Gastroesophageal sphincter (tissue), 4 donors: ENCODE data around the gene CKAP4. TPM values are rescaled to one million over a fixed set of nuclear protein-coding genes. Genes with fewer than 3 reads are reported as not detected.

Experiments
- ATAC-seq: fragments of 150-250 bp; one replicate; pipeline ENCODE4 v1.9.1; 2016; ENCODE audit warnings: mild to moderate bottlenecking, moderate library complexity
- H3K27ac ChIP-seq, 4 donors: fragments of 200-600 bp; sonication (generic) in 3 of 4; 1 replicate in 3 of 4; 2 replicates in 1 of 4; pipeline ENCODE4 v1.5.1; 2016 to 2019
- H3K27me3 ChIP-seq: fragments of 200-600 bp; sonication (generic); one replicate; pipeline ENCODE4 v1.5.1; 2019
- H3K36me3 ChIP-seq, 2 donors: fragments of 200-600 bp; sonication (generic); one replicate each; pipeline ENCODE4 v1.5.1; 2019; ENCODE audit warnings: control low read depth in 1 of 2
- H3K4me1 ChIP-seq, 3 donors: fragments of 200-600 bp; sonication (generic); 1 replicate in 2 of 3; 2 replicates in 1 of 3; pipeline ENCODE4 v1.5.1; 2016 to 2019; ENCODE audit warnings: control low read depth in 2 of 3
- H3K4me3 ChIP-seq, 2 donors: fragments of 200-600 bp; sonication (generic); one replicate each; pipeline ENCODE4 v1.5.1; 2019; ENCODE audit warnings: mild to moderate bottlenecking in 1 of 2, moderate library complexity in 1 of 2
- H3K9me3 ChIP-seq, 3 donors: fragments of 200-600 bp; sonication (generic); one replicate each; pipeline ENCODE4 v1.5.1; 2017 to 2019; ENCODE audit warnings: control low read depth in 2 of 3
- CTCF ChIP-seq, 4 experiments: fragments of 200-600 bp in 2 of 4; fragments of 450-650 bp in 2 of 4; sonication (generic) in 1 of 4; IDR thresholded peaks; one replicate each; pipeline ENCODE4 v1.5.1; 2017 to 2019; ENCODE audit warnings: antibody characterized with exemption in 4 of 4, mild to moderate bottlenecking in 2 of 4, moderate library complexity in 2 of 4
- EP300 ChIP-seq: sonication (generic); formaldehyde crosslinking; IDR thresholded peaks from one replicate; pipeline ENCODE4 v1.6.1; 2017; ENCODE audit warnings: antibody characterized with exemption, mild to moderate bottlenecking
- POLR2A ChIP-seq, 2 donors: fragments of 450-650 bp; IDR thresholded peaks; one replicate each; pipeline ENCODE4 v1.6.1; 2017; ENCODE audit warnings: antibody characterized with exemption in 2 of 2, mild to moderate bottlenecking in 2 of 2, moderate library complexity in 1 of 2
- POLR2AphosphoS5 ChIP-seq: sonication (generic); formaldehyde crosslinking; IDR thresholded peaks from one replicate; pipeline ENCODE4 v1.6.1; 2017; ENCODE audit warnings: antibody characterized with exemption
- WGBS, 2 donors: methylation state at CpG; one replicate each; pipeline ENCODE4 v1.1.5; 2018; ENCODE audit warnings: low coverage in 1 of 2; 5-methylcytosine and 5-hydroxymethylcytosine counted together
- total RNA-seq, 4 donors: library from RNA; depleted of rRNA; stranded (reverse); fragments of >200 nt; gene quantifications; one replicate each; pipeline ENCODE4 v1.1.0, GENCODE V29; 2016

Gene CKAP4
- total RNA-seq, 4 donors from 2014 or later: 36.3 to 55.4 (median 42.9) TPM

- H3K27me3 ChIP-seq: no peaks in the 10 kb centered on the region
- peaks cover 0 to 6% (median 0%) of the 10 kb centered on the region in 3 donors for H3K4me1 ChIP-seq
- 27 to 67% methylated on average over 1 to 2 of the region's 4 CpGs for WGBS, 2 donors
- no peaks in the 10 kb centered on the region for H3K36me3 ChIP-seq
- H3K4me3 ChIP-seq: no peak overlapping the region
- no peak for ATAC-seq
- no peak overlapping the region for H3K27ac ChIP-seq
- TF ChIP-seq CTCF (IDR thresholded peaks at IDR 0.05): no peak
- no peak for TF ChIP-seq EP300
- no peak for TF ChIP-seq POLR2A (IDR thresholded peaks at IDR 0.05)
- no peak for TF ChIP-seq POLR2AphosphoS5
- H3K9me3 ChIP-seq: no peaks in the 10 kb centered on the region
Observed at GRCh38 chr12:106224355-106224706, 23.5 kb downstream of the CKAP4 start.

DNA sequence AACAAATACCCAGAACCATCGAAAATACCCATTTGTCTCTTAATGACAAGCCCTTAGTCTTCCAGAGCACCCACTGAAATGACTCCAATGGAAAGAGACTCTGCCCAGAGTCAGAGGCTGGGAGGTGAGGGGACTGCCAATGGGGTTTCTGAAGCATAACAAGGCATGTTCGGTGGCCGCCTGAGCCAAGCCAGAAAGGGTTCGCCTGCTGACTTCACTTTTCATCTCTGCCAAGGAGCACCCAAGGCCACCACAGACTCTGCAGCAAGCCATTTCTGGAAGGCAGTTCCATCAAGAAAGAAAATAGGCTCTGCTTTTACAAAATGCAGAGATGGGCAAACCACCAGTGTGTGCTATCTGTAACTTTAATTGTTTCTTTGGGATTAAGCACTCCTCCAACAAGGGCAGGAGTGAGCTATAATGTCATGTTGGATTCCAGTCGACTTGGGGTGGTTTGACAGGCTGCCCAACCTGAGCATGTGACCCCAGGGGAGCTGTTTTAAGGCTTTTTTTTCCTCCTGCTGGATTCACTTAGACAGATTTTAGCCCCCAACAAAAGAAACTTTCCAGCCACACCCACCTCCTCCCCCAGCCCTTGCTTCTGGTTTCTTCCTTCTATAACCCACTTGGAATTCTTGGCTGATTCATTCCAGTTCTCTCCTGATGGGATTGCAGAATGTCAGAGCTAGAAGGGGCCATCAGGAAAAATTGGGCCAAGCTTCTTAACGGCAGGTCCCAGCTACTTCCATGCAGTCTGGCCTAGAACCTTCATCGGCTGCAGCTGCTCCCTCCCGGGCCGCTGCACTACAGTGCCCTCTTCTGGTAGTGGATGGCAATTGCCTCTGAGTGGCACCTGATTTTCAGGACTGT, 24.1 kb downstream of the CKAP4 start:
- H3K4me1 ChIP-seq: peaks cover 0 to 6% (median 0%) of the 10 kb centered on the region in 3 donors
- no peaks in the 10 kb centered on the region for H3K27me3 ChIP-seq
- H3K27ac ChIP-seq: no peak overlapping the region
- ATAC-seq: peak; percentile 69
- TF ChIP-seq POLR2AphosphoS5: peak; percentile 11
- TF ChIP-seq CTCF (IDR thresholded peaks at IDR 0.05): peak; percentile 89 to 97 (median 91)
- TF ChIP-seq POLR2A (IDR thresholded peaks at IDR 0.05): no peak
- peaks cover 0 to 4% (median 0%) of the 10 kb centered on the region in 3 donors for H3K9me3 ChIP-seq
- H3K4me3 ChIP-seq: no peak overlapping the region
- 6 to 48% methylated on average over 3 to 6 of the region's 9 CpGs for WGBS, 2 donors
- H3K36me3 ChIP-seq: no peaks in the 10 kb centered on the region

DNA sequence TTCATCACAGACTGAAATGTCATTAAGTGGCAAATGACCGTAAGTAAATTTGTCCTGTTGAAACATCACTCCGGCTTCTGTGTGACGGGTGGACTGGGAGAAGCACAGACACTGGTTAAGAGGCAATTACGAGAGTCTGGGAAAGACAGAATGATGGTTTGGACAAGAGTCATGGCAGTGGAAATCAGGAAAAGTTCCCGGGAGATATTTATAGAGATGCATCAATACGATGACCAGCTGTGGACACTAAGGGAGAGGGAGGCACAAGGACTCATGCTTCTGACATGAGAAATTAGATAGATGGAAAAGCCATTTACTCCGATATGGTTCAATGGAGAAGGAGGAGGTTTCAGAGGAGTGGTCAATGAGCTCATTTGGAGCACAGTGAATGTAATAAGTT, 27.3 kb downstream of the CKAP4 start:
- H3K27me3 ChIP-seq: no peaks in the 10 kb centered on the region
- no peak for ATAC-seq

DNA sequence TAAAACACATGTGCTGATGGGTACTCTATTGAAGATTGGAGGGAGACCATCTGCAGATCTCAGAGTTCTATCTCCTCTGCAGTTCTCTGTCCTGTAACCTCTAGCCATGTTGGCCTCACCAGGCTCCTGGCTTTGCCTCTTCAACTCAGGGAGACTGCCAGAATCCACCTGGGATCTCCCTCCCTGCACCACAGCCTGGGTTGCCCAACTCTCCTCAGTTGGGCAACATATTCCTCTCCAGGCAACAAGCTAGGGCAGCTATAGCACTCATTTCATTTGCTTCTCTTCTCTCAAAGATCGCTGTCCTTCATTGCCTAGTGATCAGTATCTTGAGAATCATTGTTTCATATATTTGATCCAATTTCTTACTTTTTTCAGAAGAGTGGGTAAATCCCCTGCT, 28.8 kb downstream of the CKAP4 start:
- WGBS, 2 donors: 89 to 100% methylated on average over 1 of the region's 1 CpG
- H3K27ac ChIP-seq: no peak overlapping the region
- no peak for ATAC-seq

More for the DNA sequence above, 27.3 kb downstream of the CKAP4 start:
- H3K4me3 ChIP-seq: no peak overlapping the region
- peaks cover 0 to 6% (median 0%) of the 10 kb centered on the region in 3 donors for H3K4me1 ChIP-seq
- TF ChIP-seq POLR2A (IDR thresholded peaks at IDR 0.05) (no peak), CTCF (IDR thresholded peaks at IDR 0.05) (no peak), EP300 (no peak), POLR2AphosphoS5 (no peak)
- no peak overlapping the region for H3K27ac ChIP-seq
- 59 to 76% methylated on average over 2 to 7 of the region's 7 CpGs for WGBS, 2 donors
- H3K36me3 ChIP-seq: no peaks in the 10 kb centered on the region
- H3K9me3 ChIP-seq: peaks cover 0 to 28% (median 0%) of the 10 kb centered on the region in 3 donors

More for the DNA sequence above, 28.8 kb downstream of the CKAP4 start:
- H3K9me3 ChIP-seq: peaks cover 0 to 28% (median 0%) of the 10 kb centered on the region in 3 donors
- H3K36me3 ChIP-seq: no peaks in the 10 kb centered on the region
- H3K27me3 ChIP-seq: peaks cover 5% of the 10 kb centered on the region
- H3K4me3 ChIP-seq: no peak overlapping the region
- TF ChIP-seq POLR2AphosphoS5 (no peak), EP300 (no peak), POLR2A (IDR thresholded peaks at IDR 0.05) (no peak), CTCF (IDR thresholded peaks at IDR 0.05) (no peak)
- peaks cover 0 to 6% (median 0%) of the 10 kb centered on the region in 3 donors for H3K4me1 ChIP-seq
